HG03439 (cell line): ENCODE measurements around the gene NOA1.
"Not testable (repeated sequence)": the region's sequence is repeated elsewhere in the genome, so short reads cannot be mapped to it uniquely, and the experiment has no call there.

ENCODE experiments used
- ATAC-seq: cut with Tn5 transposase; IDR thresholded peaks from one replicate; pipeline ENCODE4 v1.9.1; 2021; ENCODE audit warnings: mild to moderate bottlenecking, moderate library complexity; ENCODE audit not compliant: unreplicated experiment

Gene NOA1

GRCh38 chr4:56959100-56959499 lies 18.3 kb downstream of the NOA1 start:
- ATAC-seq, result no peak

DNA sequence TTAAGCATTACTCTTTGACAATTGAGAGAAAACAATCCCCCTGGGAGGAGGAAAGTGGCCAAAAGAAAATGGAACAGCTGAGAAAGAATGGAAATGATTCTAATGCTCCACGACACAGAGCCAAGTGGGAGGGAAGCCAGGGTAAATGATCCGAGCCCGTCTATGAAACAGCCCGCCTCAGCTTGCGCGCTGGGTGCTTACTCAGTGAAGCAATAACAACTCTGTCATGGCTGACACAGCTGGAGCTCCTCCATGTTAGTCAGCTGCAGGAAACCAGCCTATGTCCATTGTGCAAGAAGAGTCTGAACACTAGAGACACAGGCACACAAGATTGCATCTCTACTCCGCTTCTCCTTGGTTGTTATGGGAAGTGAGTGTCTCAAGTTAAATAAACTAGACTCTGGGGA lies 19.3 kb downstream of the NOA1 start:
- no peak for ATAC-seq

DNA sequence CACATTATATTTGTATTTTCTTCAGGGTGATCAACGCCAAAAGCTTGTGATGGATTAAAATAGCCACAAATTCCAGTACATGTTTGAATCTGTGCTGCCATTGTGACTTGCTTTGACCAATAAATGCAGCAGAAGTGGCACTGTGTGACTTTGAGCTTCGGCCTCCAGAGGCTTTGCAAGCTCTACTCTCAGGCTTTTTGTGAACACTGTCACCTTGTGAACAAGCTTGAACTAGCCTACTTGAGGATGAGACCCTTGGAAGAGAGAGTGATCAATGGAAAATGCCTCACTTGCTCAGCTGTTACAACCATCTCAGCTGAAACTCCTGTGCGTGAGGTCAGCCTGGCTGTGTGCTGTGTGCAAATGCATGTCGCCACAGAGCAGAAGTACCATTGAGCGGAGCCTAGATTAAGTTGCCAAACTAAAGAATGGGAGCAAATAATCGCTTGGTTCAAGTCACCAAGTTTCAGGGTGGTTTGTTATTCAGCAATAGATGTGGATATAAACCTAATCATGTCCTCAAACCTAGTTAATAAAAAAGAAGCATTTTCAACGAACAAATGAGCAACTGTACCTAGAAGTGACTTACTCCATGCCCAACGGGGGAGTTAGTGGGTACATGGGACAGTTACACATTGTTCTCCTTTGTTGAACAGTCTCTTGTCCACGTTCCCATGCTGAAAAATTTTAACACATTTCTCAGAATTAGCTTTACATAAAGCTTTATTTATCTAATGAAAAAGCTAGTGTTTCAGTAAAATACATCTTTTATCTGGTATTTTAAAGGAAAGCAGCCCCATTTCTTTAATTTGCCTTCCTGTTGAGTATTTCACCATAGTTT lies 23.5 kb downstream of the NOA1 start:
- ATAC-seq, result no peak

GRCh38 chr4:56941403-56941802 lies 36.0 kb downstream of the NOA1 start:
- ATAC-seq, result no peak

GRCh38 chr4:56940971-56941370 lies 36.4 kb downstream of the NOA1 start:
- ATAC-seq, result no peak

DNA sequence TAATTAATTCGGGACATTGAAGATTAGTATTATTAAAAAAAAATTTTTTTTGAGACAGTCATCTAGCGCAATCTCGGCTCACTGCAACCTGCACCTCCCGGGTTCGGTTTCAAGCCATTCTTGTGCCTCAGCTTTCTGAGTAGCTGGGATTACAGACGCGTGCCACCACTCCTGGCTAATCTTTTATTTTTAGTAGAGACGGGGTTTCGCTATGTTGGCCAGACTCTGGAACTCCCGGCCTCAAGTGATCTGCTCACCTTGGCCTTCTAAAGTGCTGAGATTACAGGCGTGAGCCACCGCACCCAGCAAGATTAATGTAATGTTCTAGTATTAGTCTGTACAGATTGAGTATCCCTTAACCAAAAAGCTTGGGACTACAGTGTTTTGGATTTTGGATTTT lies 37.0 kb downstream of the NOA1 start:
- no peak for ATAC-seq

DNA sequence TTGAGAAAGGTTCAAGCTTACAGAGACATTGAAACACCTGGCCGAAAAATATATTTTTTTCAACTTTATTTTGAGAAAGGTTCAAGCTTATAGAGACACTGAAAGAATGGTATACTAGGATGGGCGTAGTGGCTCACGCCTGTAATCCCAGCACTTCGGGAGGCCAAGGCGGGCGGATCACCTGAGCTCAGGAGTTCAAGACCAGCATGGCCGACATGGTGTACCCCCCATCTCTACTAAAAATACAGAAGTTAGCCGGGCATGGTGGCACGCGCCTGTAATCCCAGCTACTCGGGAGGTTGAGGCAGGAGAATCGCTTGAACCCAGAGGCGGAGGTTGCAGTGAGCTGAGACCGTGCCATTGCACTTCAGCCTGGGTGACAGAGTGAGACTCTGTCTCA lies 37.6 kb downstream of the NOA1 start:
- ATAC-seq, result not testable (repeated sequence)

- no peak for ATAC-seq
Measured at GRCh38 chr4:56937262-56937661, 40.1 kb downstream of the NOA1 start.

DNA sequence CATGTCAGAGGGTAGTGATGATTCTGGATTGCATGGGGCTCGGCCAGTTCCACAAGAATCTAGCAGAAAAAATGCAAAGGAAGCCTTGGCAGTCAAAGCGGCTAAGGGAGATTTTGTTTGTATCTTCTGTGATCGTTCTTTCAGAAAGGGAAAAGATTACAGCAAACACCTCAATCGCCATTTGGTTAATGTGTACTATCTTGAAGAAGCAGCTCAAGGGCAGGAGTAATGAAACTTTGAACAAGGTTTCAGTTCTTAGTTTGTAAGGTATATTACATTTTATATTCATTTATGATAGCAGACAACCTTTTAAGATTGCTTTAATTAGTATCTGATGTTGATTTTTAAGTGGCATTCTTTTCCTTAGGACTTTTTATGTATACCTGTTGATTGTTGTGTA lies 45.5 kb downstream of the NOA1 start:
- ATAC-seq, result no peak

DNA sequence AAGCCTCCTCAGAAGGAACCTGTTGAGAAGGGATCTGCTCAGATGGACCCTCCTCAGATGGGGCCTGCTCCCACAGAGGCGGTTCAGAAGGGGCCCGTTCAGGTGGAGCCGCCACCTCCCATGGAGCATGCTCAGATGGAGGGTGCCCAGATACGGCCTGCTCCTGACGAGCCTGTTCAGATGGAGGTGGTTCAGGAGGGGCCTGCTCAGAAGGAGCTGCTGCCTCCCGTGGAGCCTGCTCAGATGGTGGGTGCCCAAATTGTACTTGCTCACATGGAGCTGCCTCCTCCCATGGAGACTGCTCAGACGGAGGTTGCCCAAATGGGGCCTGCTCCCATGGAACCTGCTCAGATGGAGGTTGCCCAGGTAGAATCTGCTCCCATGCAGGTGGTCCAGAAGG lies 46.8 kb downstream of the NOA1 start:
- ATAC-seq, result no peak

DNA sequence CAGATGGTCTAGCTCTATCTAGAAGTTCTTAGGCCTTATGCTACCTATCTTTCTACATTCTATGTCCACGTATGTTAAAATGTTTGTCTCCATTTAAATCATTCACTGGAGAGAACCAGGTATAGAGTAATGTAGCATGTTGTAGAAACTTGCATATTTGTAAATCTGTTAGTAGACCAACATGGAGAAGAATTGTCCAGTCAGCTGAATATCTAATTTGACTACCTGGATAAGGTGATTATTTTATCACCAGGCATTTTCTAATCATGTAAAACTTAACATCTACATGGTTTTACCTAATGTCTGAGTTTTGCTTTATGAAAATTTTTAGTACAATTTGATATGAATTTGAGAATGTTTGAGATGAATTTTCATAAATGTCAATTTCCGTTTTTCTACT lies 50.2 kb downstream of the NOA1 start:
- ATAC-seq, result no peak

- ATAC-seq, result not testable (repeated sequence)
Measured at GRCh38 chr4:56914977-56915376, 62.4 kb downstream of the NOA1 start.

GRCh38 chr4:56914336-56914735 lies 63.1 kb downstream of the NOA1 start:
- ATAC-seq, result no peak
